ENCODE results near the gene GJC3. TPM values are rescaled to one million over a fixed set of nuclear protein-coding genes. Genes with fewer than 3 reads are reported as not detected.

GJC3 gene
- total and polyA plus RNA-seq, 4 donors, result 0.57 TPM; not detected in 3

Other genes starting within 250 kb of the GJC3 start
- gene CYP3A5, start 249.6 kb downstream of the GJC3 start, total RNA-seq, result 1 to 10 TPM in 1 of 2 donors, not detected in 1; 3.4 TPM
- gene CYP3A5, start 249.6 kb downstream of the GJC3 start, polyA plus RNA-seq, result 10 to 100 TPM in 1 of 2 donors, under 1 TPM in 1; 0.61 to 24.3 TPM
- gene CYP3A7, start 194.4 kb downstream of the GJC3 start, total RNA-seq, result not detected
- under 1 TPM in 1 of 2 donors, not detected in 1; 0.05 TPM for gene CYP3A7, start 194.4 kb downstream of the GJC3 start, polyA plus RNA-seq
- not detected for gene CYP3A4, start 145.4 kb downstream of the GJC3 start, total RNA-seq
- gene CYP3A4, start 145.4 kb downstream of the GJC3 start, polyA plus RNA-seq, result 10 to 100 TPM in 1 of 2 donors, not detected in 1; 12.9 TPM
- under 1 TPM in 1 of 2 donors, not detected in 1; 0.24 TPM for gene CYP3A43, start 101.6 kb downstream of the GJC3 start, total RNA-seq
- gene CYP3A43, start 101.6 kb downstream of the GJC3 start, polyA plus RNA-seq, result not detected
- gene OR2AE1, start 52.6 kb downstream of the GJC3 start, total RNA-seq, result under 1 TPM in 1 of 2 donors, not detected in 1; 0.36 TPM
- gene OR2AE1, start 52.6 kb downstream of the GJC3 start, polyA plus RNA-seq, result not detected
- 10 to 100 TPM; 24.7 to 33.4 TPM for gene TRIM4, start 10.1 kb downstream of the GJC3 start, total RNA-seq
- 10 to 100 TPM; 16.4 to 20.3 TPM for gene TRIM4, start 10.1 kb downstream of the GJC3 start, polyA plus RNA-seq
- gene AZGP1, start 46.4 kb upstream of the GJC3 start, total RNA-seq, result 1 to 10 TPM in 1 of 2 donors, under 1 TPM in 1; 0.63 to 1.3 TPM
- 1 to 10 TPM in 1 of 2 donors, under 1 TPM in 1; 0.13 to 3.5 TPM for gene AZGP1, start 46.4 kb upstream of the GJC3 start, polyA plus RNA-seq
- gene ZKSCAN1, start 86.0 kb upstream of the GJC3 start, total RNA-seq, result 10 to 100 TPM; 57.9 to 80.9 TPM
- 10 to 100 TPM in 1 of 2 donors, 1 to 10 TPM in 1; 6.5 to 15.3 TPM for gene ZKSCAN1, start 86.0 kb upstream of the GJC3 start, polyA plus RNA-seq
- gene ZSCAN21, start 120.2 kb upstream of the GJC3 start, total RNA-seq, result 10 to 100 TPM in 1 of 2 donors, 1 to 10 TPM in 1; 7.9 to 10.7 TPM
- 10 to 100 TPM in 1 of 2 donors, 1 to 10 TPM in 1; 7.0 to 10.3 TPM for gene ZSCAN21, start 120.2 kb upstream of the GJC3 start, polyA plus RNA-seq
- 10 to 100 TPM; 22.0 to 26.7 TPM for gene ZNF3, start 152.1 kb upstream of the GJC3 start, total RNA-seq
- 10 to 100 TPM in 1 of 2 donors, 1 to 10 TPM in 1; 6.3 to 24.1 TPM for gene ZNF3, start 152.1 kb upstream of the GJC3 start, polyA plus RNA-seq
- 10 to 100 TPM; 79.7 to 81.0 TPM for gene COPS6, start 159.3 kb upstream of the GJC3 start, total RNA-seq
- gene COPS6, start 159.3 kb upstream of the GJC3 start, polyA plus RNA-seq, result 100 to 1,000 TPM in 1 of 2 donors, 10 to 100 TPM in 1; 73.9 to 132 TPM
- 10 to 100 TPM; 27.1 to 45.8 TPM for gene MCM7, start 171.8 kb upstream of the GJC3 start, total RNA-seq
- 10 to 100 TPM; 47.2 to 90.8 TPM for gene MCM7, start 171.8 kb upstream of the GJC3 start, polyA plus RNA-seq
- 10 to 100 TPM; 14.9 to 20.5 TPM for gene AP4M1, start 172.0 kb upstream of the GJC3 start, total RNA-seq
- 10 to 100 TPM in 1 of 2 donors, 1 to 10 TPM in 1; 8.1 to 60.9 TPM for gene AP4M1, start 172.0 kb upstream of the GJC3 start, polyA plus RNA-seq
- gene TAF6, start 189.7 kb upstream of the GJC3 start, total RNA-seq, result 10 to 100 TPM; 31.7 to 38.7 TPM
- 10 to 100 TPM; 24.2 to 39.3 TPM for gene TAF6, start 189.7 kb upstream of the GJC3 start, polyA plus RNA-seq
- gene CNPY4, start 190.0 kb upstream of the GJC3 start, total RNA-seq, result 10 to 100 TPM; 14.0 to 29.5 TPM
- gene CNPY4, start 190.0 kb upstream of the GJC3 start, polyA plus RNA-seq, result 10 to 100 TPM; 17.2 to 35.0 TPM
- 1 to 10 TPM; 1.8 to 1.9 TPM for gene MBLAC1, start 197.3 kb upstream of the GJC3 start, total RNA-seq
- gene MBLAC1, start 197.3 kb upstream of the GJC3 start, polyA plus RNA-seq, result 1 to 10 TPM; 1.4 to 2.3 TPM
- gene LAMTOR4, start 219.3 kb upstream of the GJC3 start, total RNA-seq, result 100 to 1,000 TPM in 1 of 2 donors, 10 to 100 TPM in 1; 80.2 to 104 TPM
- 100 to 1,000 TPM; 267 to 310 TPM for gene LAMTOR4, start 219.3 kb upstream of the GJC3 start, polyA plus RNA-seq
- gene TRAPPC14, start 229.1 kb upstream of the GJC3 start, total RNA-seq, result 10 to 100 TPM; 16.5 to 17.4 TPM
- gene TRAPPC14, start 229.1 kb upstream of the GJC3 start, polyA plus RNA-seq, result 10 to 100 TPM in 1 of 2 donors, 1 to 10 TPM in 1; 3.6 to 28.2 TPM
- gene GAL3ST4, start 239.0 kb upstream of the GJC3 start, total RNA-seq, result 10 to 100 TPM in 1 of 2 donors, 1 to 10 TPM in 1; 4.4 to 14.9 TPM
- 10 to 100 TPM in 1 of 2 donors, 1 to 10 TPM in 1; 5.8 to 12.5 TPM for gene GAL3ST4, start 239.0 kb upstream of the GJC3 start, polyA plus RNA-seq
- gene GPC2, start 247.8 kb upstream of the GJC3 start, total RNA-seq, result 1 to 10 TPM in 1 of 2 donors, under 1 TPM in 1; 0.78 to 3.7 TPM
- gene GPC2, start 247.8 kb upstream of the GJC3 start, polyA plus RNA-seq, result 1 to 10 TPM in 1 of 2 donors, under 1 TPM in 1; 0.63 to 1.2 TPM
- 1 to 10 TPM in 1 of 2 donors, under 1 TPM in 1; 0.96 to 1.5 TPM for gene STAG3, start 248.3 kb upstream of the GJC3 start, total RNA-seq
- gene STAG3, start 248.3 kb upstream of the GJC3 start, polyA plus RNA-seq, result 1 to 10 TPM in 1 of 2 donors, under 1 TPM in 1; 0.13 to 1.7 TPM